Loucy (cell line): ENCODE measurements around the gene C1orf226.

Source experiments
- H2AFZ ChIP-seq: fragments of 200-600 bp; sonication (generic); 2 replicates; pipeline ENCODE4 v1.6.0; 2016; ENCODE audit warnings: antibody characterized with exemption, mild to moderate bottlenecking, low read length, moderate library complexity
- H3F3A ChIP-seq: fragments of 200-600 bp; 2 replicates; pipeline ENCODE4 v1.6.0; 2016; ENCODE audit warnings: antibody characterized with exemption, low read depth, mild to moderate bottlenecking
- H3K27me3 ChIP-seq: fragments of 200-600 bp; sonication (generic); 2 replicates; pipeline ENCODE4 v1.6.1; 2014; ENCODE audit warnings: low read length, mild to moderate bottlenecking; ENCODE audit not compliant: insufficient read depth, poor library complexity, severe bottlenecking
- H3K36me3 ChIP-seq: fragments of 200-600 bp; sonication (generic); 2 replicates; pipeline ENCODE4 v1.6.1; 2016; ENCODE audit warnings: low read length; ENCODE audit not compliant: insufficient read depth
- H3K4me1 ChIP-seq: fragments of 200-600 bp; sonication (generic); 2 replicates; pipeline ENCODE4 v1.5.1; 2014; ENCODE audit warnings: low read length, mild to moderate bottlenecking; ENCODE audit not compliant: insufficient read depth, poor library complexity, severe bottlenecking
- H3K4me2 ChIP-seq: fragments of 200-600 bp; sonication (generic); 2 replicates; pipeline ENCODE4 v1.6.0; 2014; ENCODE audit warnings: antibody characterized with exemption, low read length, low read depth, mild to moderate bottlenecking; ENCODE audit not compliant: poor library complexity, severe bottlenecking
- H3K4me3 ChIP-seq: fragments of 200-600 bp; sonication (generic); 2 replicates; pipeline ENCODE4 v1.5.1; 2014; ENCODE audit warnings: low read length, mild to moderate bottlenecking, mixed read lengths; ENCODE audit not compliant: poor library complexity, severe bottlenecking
- H3K79me2 ChIP-seq: fragments of 200-600 bp; sonication (generic); 2 replicates; pipeline ENCODE4 v1.6.1; 2014; ENCODE audit warnings: low read length; ENCODE audit not compliant: insufficient read depth
- H3K9ac ChIP-seq: fragments of 200-600 bp; sonication (generic); 2 replicates; pipeline ENCODE4 v1.6.0; 2014; ENCODE audit warnings: mild to moderate bottlenecking, low read depth, low read length, moderate library complexity; ENCODE audit not compliant: poor library complexity, severe bottlenecking
- H3K9me2 ChIP-seq: fragments of 200-600 bp; sonication (generic); replicated peaks from 2 replicates; pipeline ENCODE4 v1.6.1; 2016; ENCODE audit warnings: low read depth, low read length, mixed read lengths
- H3K9me3 ChIP-seq: fragments of 200-600 bp; sonication (generic); 2 replicates; pipeline ENCODE4 v1.6.1; 2014; ENCODE audit warnings: mild to moderate bottlenecking, antibody characterized with exemption, low read length, low read depth; ENCODE audit not compliant: insufficient read depth
- H4K20me1 ChIP-seq: fragments of 200-600 bp; sonication (generic); 2 replicates; pipeline ENCODE4 v1.6.0; 2014; ENCODE audit warnings: antibody characterized with exemption, low read length, mild to moderate bottlenecking; ENCODE audit not compliant: insufficient read depth, poor library complexity, severe bottlenecking
- EZH2phosphoT487 ChIP-seq: fragments of 200-600 bp; IDR thresholded peaks from 2 replicates; pipeline ENCODE4 v1.6.1; 2018; ENCODE audit warnings: antibody characterized with exemption, mild to moderate bottlenecking, moderate library complexity, borderline replicate concordance
- TF ChIP-seq, protein P1 (sequence below): fragments of 200-600 bp; sonication (generic); conservative IDR thresholded peaks from 2 replicates; pipeline ENCODE4 v1.5.1; 2014; ENCODE audit warnings: mild to moderate bottlenecking, antibody characterized with exemption, low read length

The C1orf226 gene

GRCh38 chr1:162358928-162359327 is 22.6 kb upstream of the C1orf226 start:
- H3K27me3 ChIP-seq, result no peaks in the 10 kb centered on the region
- H3K79me2 ChIP-seq, result no peaks in the 10 kb centered on the region
- peaks cover 2% of the 10 kb centered on the region for H3K4me1 ChIP-seq
- H4K20me1 ChIP-seq, result no peaks in the 10 kb centered on the region
- H3K9me2 ChIP-seq, result no peaks in the 10 kb centered on the region
- TF ChIP-seq, protein P1, sequence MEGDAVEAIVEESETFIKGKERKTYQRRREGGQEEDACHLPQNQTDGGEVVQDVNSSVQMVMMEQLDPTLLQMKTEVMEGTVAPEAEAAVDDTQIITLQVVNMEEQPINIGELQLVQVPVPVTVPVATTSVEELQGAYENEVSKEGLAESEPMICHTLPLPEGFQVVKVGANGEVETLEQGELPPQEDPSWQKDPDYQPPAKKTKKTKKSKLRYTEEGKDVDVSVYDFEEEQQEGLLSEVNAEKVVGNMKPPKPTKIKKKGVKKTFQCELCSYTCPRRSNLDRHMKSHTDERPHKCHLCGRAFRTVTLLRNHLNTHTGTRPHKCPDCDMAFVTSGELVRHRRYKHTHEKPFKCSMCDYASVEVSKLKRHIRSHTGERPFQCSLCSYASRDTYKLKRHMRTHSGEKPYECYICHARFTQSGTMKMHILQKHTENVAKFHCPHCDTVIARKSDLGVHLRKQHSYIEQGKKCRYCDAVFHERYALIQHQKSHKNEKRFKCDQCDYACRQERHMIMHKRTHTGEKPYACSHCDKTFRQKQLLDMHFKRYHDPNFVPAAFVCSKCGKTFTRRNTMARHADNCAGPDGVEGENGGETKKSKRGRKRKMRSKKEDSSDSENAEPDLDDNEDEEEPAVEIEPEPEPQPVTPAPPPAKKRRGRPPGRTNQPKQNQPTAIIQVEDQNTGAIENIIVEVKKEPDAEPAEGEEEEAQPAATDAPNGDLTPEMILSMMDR, result no peak
- TF ChIP-seq EZH2phosphoT487, result no peak
- H3K36me3 ChIP-seq, result no peaks in the 10 kb centered on the region
- no peak overlapping the region for H2AFZ ChIP-seq
- H3F3A ChIP-seq, result no peaks in the 10 kb centered on the region
- no peak overlapping the region for H3K4me3 ChIP-seq
- no peaks in the 10 kb centered on the region for H3K9me3 ChIP-seq
- no peak overlapping the region for H3K9ac ChIP-seq
- no peak overlapping the region for H3K4me2 ChIP-seq

DNA sequence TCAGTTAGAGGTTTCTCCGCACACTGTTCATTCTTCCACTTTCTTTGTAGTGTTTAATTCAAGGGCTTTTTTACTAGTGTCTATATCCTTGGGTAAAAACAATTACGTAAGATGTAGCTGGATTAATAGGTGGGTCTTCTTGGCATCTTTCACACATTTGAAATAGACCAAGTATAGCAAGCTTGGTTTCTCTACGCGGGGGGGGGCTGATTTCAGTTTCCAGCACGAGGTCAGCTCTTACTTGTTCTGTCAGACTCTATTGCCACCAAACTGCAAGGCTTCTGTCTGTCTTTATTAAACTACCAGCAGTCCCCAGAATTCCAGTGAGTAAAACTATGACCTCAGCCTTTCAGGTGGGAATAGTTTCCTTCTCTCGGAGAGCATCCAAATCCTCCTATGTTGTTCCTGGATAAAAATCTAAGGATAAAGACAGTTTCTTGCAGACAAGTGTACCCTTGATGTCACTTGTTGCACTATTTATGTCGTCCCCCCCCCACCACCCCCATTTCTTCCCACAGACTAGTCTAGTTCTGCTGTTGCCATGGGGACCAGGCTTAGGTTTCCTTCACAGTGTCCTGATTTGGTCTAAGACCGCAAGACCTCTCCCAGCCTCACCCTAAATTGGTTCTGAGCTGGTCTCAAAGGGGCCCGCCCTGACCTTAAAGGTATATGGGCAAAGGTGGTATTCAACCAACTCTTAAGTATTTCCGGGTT is 21.8 kb upstream of the C1orf226 start:
- Histone ChIP-seq H3K4me2 (no peak overlapping the region), H3K9ac (no peak overlapping the region), H3K9me3 (no peaks in the 10 kb centered on the region), H4K20me1 (no peaks in the 10 kb centered on the region), H3K27me3 (no peaks in the 10 kb centered on the region), H3K79me2 (no peaks in the 10 kb centered on the region), H3K9me2 (no peaks in the 10 kb centered on the region), H3F3A (no peaks in the 10 kb centered on the region), H3K4me1 (no peaks in the 10 kb centered on the region), H2AFZ (no peak overlapping the region), H3K36me3 (no peaks in the 10 kb centered on the region), H3K4me3 (no peak overlapping the region)
- TF ChIP-seq, protein P1, result no peak
- TF ChIP-seq EZH2phosphoT487, result no peak

DNA sequence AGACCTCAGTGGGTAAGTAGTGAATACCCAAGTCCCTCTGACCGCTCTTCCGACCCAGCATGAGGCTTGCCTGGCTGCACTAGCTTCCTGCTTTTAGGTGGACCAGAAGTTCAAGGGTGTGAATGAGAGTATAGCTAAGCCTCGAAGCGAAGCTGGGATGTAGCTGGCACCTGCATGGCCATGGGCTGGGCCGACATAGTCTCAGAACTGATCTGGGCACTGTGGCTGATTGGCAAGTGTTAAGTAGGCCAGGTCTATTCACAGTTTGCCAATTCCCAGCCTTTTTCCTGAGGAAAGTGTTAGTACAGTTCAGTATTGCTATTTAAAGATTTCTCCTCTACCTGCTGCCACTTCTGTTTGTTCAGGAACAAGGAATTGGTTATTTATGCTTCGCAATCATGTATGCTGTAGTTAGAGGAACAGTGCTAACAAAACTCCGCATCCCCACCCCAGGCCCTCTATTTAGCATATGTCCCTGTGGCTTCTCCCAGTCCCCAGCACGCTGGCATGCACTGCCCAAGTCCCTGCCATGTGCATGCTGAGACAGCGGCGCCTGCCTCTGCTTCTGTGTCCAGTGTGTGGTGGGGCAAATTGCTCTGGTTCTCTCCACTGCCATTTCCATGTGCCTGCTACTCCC is 21.2 kb upstream of the C1orf226 start:
- H3K4me2 ChIP-seq, result no peak overlapping the region
- H3K9me3 ChIP-seq, result no peaks in the 10 kb centered on the region
- no peak overlapping the region for H3K4me3 ChIP-seq
- no peaks in the 10 kb centered on the region for H3K9me2 ChIP-seq
- no peaks in the 10 kb centered on the region for H3K27me3 ChIP-seq
- TF ChIP-seq, protein P1, result no peak
- no peak for TF ChIP-seq EZH2phosphoT487
- no peak overlapping the region for H2AFZ ChIP-seq
- no peaks in the 10 kb centered on the region for H4K20me1 ChIP-seq
- no peaks in the 10 kb centered on the region for H3F3A ChIP-seq
- no peaks in the 10 kb centered on the region for H3K4me1 ChIP-seq
- no peaks in the 10 kb centered on the region for H3K79me2 ChIP-seq
- no peaks in the 10 kb centered on the region for H3K36me3 ChIP-seq
- H3K9ac ChIP-seq, result no peak overlapping the region
